GM19043 (cell line): ENCODE results near the gene EFCAB3.
"Not testable (repeated sequence)": the region's sequence is repeated elsewhere in the genome, so short reads cannot be mapped to it uniquely, and the experiment has no call there.

ENCODE experiments used
- ATAC-seq: cut with Tn5 transposase; IDR thresholded peaks from one replicate; pipeline ENCODE4 v1.9.1; 2021; ENCODE audit warnings: low read depth; ENCODE audit not compliant: unreplicated experiment

The EFCAB3 gene

GRCh38 chr17:62380253-62380652 is at the start of gene EFCAB3:
TSS of gene EFCAB3 (plus strand) at chr17:62380553. CDS start at chr17:62382980, 2,427 bp downstream.
- ATAC-seq = no peak

- no peak for ATAC-seq
Measured at GRCh38 chr17:62336527-62336926, 43.8 kb upstream of the EFCAB3 start.

- ATAC-seq = no peak
Measured at GRCh38 chr17:62343764-62344270, 36.5 kb upstream of the EFCAB3 start.

GRCh38 chr17:62351176-62351575 is 29.2 kb upstream of the EFCAB3 start:
- ATAC-seq = no peak

GRCh38 chr17:62366191-62366590 is 14.2 kb upstream of the EFCAB3 start:
- no peak for ATAC-seq

GRCh38 chr17:62381561-62381960 is 1.2 kb downstream of the EFCAB3 start:
- ATAC-seq = no peak

GRCh38 chr17:62388856-62389255 is 8.5 kb downstream of the EFCAB3 start:
- no peak for ATAC-seq

GRCh38 chr17:62392908-62393307 is 12.6 kb downstream of the EFCAB3 start:
- no peak for ATAC-seq

GRCh38 chr17:62398891-62399290 is 18.5 kb downstream of the EFCAB3 start:
- ATAC-seq = no peak

- no peak for ATAC-seq
Measured at GRCh38 chr17:62405451-62405850, 25.1 kb downstream of the EFCAB3 start.

GRCh38 chr17:62413090-62413489 is 32.7 kb downstream of the EFCAB3 start:
- ATAC-seq = not testable (repeated sequence)

GRCh38 chr17:62423647-62424461 is 43.5 kb downstream of the EFCAB3 start, which contains the start of gene METTL2A:
TSS of gene METTL2A (plus strand) at chr17:62423897. CDS start at chr17:62423903, 6 bp downstream.
- peak; percentile 91 for ATAC-seq

GRCh38 chr17:62426214-62426613 is 45.9 kb downstream of the EFCAB3 start:
- not testable (repeated sequence) for ATAC-seq

- ATAC-seq = not testable (repeated sequence)
Measured at GRCh38 chr17:62435251-62435650, 54.9 kb downstream of the EFCAB3 start.

GRCh38 chr17:62441181-62441580 is 60.8 kb downstream of the EFCAB3 start:
- not testable (repeated sequence) for ATAC-seq

GRCh38 chr17:62444063-62444462 is 63.7 kb downstream of the EFCAB3 start:
- no peak for ATAC-seq

GRCh38 chr17:62445791-62446190 is 65.4 kb downstream of the EFCAB3 start:
- ATAC-seq = not testable (repeated sequence)

GRCh38 chr17:62452195-62452594 is 71.8 kb downstream of the EFCAB3 start:
- not testable (repeated sequence) for ATAC-seq

GRCh38 chr17:62453041-62453440 is 72.7 kb downstream of the EFCAB3 start:
- not testable (repeated sequence) for ATAC-seq

GRCh38 chr17:62453656-62454055 is 73.3 kb downstream of the EFCAB3 start:
- ATAC-seq = peak; percentile 24

GRCh38 chr17:62454111-62454510 is 73.8 kb downstream of the EFCAB3 start:
- peak; percentile 50 for ATAC-seq

GRCh38 chr17:62456016-62456415 is 75.7 kb downstream of the EFCAB3 start:
- ATAC-seq = no peak
